GOT3 (cell line): ENCODE measurements around the gene CSNK1A1.
"Not testable (repeated sequence)": the region's sequence is repeated elsewhere in the genome, so short reads cannot be mapped to it uniquely, and the experiment has no call there.

Experiments used
- DNase-seq: peaks from one replicate; lab custom pipeline; 2025; ENCODE audit warnings: mixed read lengths; lab: John Stamatoyannopoulos, UW

The CSNK1A1 gene

DNA sequence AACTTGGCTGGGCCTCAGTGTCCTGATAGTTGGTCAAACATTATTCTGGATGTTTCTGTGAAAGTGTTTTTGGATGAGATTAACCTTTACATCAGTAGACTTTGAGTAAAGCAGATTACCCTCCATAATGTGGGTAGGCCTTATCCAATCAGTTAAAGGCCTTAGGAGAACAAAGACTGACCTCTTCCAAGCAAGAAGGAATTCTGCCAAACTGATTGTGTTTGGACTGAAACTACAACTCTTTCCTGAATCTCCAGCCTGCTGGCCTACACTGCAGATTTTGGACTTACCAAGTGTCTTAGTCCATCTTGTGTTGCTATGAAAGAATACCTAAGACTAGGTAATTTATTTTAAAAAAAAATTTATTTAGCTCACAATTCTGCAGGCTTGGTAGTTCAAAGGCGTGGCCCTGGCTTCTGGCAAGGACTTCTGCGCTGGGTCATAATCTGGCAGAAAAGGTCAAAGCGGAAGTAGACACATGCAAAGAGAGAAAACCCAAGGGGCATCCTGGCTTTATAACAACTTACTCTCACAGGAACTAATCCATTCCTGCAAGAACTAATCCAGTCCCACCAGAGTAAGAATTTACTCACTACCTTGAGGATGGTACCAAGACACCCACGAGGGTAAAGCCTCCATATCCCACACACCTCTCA is 21.5 kb upstream of the CSNK1A1 start:
- no peak for DNase-seq

- no peak for DNase-seq
Measured at GRCh38 chr5:149572170-149572569, 20.9 kb upstream of the CSNK1A1 start.

DNA sequence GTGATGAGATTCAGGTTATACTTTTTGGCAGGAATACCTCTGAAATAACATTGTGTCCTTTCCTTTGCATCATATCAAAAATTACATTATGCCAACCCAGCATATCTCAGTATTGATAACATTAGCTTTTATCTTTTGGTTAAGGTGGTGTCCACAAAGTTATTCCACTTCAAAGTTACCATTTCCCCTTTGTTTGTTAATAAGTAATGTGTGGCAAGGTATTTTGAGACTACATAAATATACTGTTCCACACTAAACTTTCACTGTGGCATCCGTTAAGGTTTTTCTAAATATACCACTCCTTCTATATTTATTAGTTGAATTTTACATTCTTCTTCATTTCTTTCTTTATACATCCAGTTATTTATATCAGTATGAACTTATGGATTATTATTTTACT is 16.0 kb upstream of the CSNK1A1 start:
- DNase-seq = no peak

DNA sequence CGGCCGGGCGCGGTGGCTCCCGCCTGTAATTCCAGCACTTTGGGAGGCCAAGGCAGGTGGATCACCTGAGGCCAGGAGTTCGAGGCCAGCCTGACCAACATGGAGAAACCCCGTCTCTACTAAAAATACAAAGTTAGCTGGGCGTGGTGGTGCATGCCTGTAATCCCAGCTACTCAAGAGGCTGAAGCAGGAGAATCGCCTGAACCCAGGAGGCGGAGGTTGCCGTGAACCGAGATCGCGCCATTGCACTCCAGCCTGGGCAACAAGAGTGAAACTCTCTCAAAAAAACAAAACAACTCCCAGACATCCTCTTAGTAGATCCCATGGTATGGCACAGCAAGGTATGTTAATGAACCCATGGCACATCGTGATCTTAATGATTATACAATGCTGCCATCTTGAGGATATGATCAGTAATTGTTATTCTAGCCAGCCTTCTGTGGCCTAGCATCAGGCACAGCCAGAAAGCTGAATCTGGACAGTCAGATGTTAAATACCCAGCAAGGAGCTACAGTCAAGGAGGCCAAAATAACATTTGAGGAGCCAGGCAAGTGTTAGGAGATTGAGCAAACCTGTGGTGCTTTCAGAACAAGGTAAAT is 13.4 kb upstream of the CSNK1A1 start:
- not testable (repeated sequence) for DNase-seq

DNA sequence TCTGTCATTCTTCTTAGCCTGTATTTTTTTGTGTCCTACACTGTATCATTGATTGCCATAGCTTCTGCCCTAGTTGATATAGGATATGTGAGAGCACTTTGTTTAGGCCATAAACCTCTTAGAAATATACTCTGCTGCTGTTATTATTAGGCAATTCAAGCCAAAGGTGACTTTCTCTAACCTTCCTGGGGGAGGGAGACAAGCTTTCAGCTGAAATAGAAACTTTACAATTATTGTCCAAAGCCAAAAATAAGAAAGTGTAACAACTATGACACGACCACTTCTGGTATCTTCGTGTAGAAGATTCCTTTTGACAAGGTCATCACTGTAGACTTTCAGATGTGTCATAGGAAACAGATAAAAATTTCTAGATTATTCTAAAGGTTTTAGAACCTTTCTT is 12.2 kb upstream of the CSNK1A1 start:
- no peak for DNase-seq

DNA sequence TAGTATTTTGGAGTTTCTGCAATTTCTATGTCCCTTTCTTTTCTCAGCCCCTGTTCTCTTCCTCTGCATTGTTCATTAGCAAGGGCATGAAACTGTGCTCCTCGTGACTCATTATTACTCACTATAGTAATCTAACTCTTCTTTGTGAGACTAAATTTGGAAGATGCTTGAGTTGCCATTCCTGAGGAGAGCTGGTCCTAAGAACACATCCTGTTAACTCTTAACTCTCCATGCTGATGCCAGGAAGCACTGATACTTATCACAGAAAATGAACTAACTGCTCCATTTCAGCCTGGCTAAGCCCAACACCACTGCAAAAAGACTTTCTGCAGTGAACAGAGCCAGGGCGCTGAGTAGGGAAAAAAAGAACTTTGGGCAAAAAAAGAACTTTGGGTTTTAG is 10.6 kb upstream of the CSNK1A1 start:
- no peak for DNase-seq

DNA sequence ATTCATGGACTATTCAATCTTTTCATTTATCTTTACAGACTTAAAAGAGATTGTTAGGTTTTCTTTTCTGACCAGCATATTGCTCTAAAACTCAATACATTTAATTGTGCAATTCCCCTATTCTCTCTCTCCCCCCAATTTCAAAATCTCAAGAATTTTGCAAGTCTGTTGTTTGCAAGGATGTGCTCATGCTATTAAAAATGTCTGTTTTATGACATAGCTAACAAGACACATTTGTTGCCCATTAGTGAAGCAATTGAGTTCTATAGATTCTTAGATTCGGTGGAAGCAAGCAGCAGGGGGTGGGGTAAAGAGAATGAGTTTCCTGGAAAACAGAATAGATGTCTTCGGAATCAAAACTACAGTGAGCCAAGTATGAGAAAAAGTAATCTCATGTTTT is 8.5 kb upstream of the CSNK1A1 start:
- DNase-seq = no peak

- DNase-seq = no peak
Measured at GRCh38 chr5:149552553-149553160, 1.4 kb upstream of the CSNK1A1 start.

DNA sequence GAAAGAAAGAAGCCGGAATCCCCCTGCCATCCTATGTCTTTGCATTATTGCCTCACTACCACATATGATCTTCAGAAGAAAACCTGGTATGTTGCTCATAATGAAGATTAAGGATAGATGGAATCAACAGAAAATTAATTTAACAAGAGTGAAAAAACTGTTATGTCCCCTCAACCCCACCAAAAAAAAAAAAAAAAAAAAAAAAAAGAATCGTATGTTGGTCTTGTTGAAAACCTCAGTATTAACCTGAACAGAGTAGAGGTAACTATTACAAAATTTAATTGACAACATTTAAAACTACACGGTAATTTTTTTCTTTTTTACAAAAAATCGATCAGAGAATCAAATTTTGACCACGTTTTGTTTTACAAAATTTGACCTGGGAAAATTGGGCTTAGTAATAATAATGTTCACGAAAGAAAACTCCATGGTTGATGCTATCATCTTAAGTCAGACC is 827 bp upstream of the CSNK1A1 start:
- no peak for DNase-seq

DNA sequence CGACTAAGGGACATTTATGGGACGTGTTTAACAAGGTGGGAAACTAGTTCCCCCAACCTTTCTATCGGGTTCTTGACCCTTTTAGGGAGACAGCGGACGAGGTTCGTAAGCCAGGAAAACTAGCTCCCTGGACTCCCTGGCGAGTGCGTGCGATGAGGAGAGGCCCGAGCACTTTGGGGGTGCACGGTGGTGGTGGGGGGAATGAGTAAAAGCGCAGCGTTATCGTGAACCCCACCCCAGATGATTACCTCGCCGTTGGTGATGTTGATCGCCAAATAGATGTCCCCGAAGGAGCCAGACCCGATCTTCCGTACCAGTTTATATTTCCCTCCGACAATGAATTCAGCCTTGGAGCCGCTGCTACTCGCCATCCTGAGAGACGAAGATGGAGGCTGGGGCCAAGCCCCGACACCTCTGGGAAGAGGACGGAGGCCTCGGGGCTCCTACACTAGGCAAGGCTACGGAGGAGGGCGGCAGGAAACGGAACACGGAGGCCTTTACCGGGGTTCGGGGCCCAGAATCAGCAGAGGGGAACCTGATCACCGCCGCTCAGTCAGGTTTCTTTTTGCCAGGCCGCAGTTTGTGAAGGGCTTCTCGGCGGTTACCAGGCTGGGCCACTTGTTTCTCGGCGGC is 529 bp downstream of the CSNK1A1 start:
- DNase-seq = no peak

- DNase-seq = no peak
Measured at GRCh38 chr5:149550268-149550583, 1.0 kb downstream of the CSNK1A1 start.

DNA sequence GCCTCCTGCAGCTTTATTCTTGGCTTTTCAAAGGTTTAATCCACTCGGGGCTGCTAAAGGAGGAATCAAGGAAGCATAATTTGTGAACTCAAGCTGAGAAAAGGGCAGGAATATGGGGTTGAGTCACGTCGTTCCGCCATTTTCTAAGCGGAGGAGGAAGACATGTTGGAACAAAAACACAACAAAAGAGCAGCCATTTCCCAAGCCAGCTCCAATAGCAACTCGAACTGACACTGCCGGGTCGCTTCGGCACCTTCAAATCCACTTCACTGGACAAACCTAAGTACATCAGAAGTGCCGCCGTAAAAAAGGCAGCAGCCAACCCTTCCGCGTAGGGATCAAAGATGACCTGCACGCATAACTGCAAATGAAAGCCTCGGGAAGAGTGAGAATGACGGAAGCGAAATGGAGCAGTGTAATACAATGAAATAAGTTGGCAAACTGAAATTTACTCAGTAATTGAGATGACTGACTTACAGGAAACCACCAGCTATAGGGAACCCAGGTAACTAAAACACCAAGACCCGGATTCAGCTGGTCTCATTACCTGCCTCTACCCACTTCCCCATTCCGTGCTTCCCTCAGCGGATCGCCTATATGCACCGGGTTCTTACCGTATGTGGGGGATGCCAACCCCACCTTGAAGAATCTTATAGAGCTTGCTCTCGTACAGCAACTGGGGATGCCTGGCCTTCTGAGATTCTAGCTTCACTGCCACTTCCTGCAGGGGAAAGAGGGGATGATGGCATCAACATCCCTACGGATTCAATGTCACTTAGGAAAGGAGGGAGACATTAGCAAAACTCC is 1.6 kb downstream of the CSNK1A1 start:
- DNase-seq = no peak

DNA sequence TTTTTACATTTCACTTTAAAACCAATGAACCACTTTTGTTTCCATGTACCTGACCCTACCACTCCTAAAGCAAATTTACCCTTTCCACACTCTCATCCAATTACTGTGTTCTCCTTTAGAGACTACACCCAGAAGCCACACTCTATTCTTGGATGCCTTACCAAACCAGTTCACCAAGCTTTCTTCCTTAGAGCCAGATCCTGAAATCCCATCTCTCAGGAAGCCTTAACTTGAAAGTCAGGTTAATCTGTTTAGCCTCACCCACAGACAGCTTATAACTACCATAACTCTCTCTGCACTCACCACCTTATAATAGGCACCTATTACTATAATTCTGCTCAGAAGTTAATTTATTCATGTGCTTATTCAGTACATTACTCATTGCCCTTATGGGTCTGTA is 4.3 kb downstream of the CSNK1A1 start:
- DNase-seq = no peak

- DNase-seq = no peak
Measured at GRCh38 chr5:149545327-149545726, 5.9 kb downstream of the CSNK1A1 start.

DNA sequence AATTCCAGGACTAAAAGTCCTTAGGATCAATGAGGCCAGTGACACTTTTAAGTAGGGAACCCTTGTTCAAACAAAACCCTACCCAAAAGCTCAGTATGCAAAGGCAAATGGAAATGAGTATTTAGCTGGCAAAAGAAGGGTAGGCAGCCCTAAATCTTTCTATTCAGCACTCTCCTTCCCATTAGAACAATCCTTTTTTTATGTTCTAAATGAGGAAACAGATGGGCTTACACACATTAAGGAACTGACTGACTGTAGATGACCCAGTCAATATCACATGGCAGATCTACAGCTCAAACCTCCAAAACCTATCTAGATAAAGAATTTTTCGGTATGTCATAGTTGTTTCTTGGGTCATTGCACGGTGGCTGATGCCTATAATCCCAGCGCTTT is 7.2 kb downstream of the CSNK1A1 start:
- no peak for DNase-seq

GRCh38 chr5:149543361-149544027 is 7.7 kb downstream of the CSNK1A1 start:
- no peak for DNase-seq

GRCh38 chr5:149541893-149542292 is 9.3 kb downstream of the CSNK1A1 start:
- DNase-seq = no peak

- DNase-seq = no peak
Measured at GRCh38 chr5:149540089-149540488, 11.2 kb downstream of the CSNK1A1 start.

- DNase-seq = no peak
Measured at GRCh38 chr5:149537374-149537975, 13.8 kb downstream of the CSNK1A1 start.

DNA sequence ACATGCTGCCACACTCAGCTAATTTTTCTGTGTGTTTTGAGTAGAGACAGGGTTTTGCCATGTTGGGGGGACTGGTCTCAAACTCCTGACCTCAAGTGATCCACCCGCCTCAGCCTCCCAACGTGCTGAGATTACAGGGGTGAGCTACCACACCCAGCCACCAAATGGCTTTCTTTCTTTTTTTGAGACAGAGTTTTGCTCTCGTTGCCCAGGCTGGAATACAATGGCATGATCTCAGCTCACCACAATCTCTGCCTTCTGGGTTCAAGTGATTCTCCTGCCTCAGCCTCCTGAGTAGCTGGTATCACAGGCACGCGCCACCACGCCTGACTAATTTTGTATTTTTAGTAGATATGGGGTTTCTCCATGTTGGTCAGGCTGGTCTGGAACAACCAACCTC is 15.5 kb downstream of the CSNK1A1 start:
- DNase-seq = not testable (repeated sequence)

GRCh38 chr5:149532413-149532812 is 18.8 kb downstream of the CSNK1A1 start:
- no peak for DNase-seq
